GM13976 (cell line): ENCODE data around the gene MEMO1.
"Not testable (repeated sequence)": the region's sequence is repeated elsewhere in the genome, so short reads cannot be mapped to it uniquely, and the experiment has no call there.

Experiments used
- DNase-seq: peaks from one replicate; pipeline ENCODE4 v3.0.0; 2012; ENCODE audit warnings: low spot score
- in situ Hi-C: fragments of 300-500 bp; cut with MboI; formaldehyde crosslinking; loops from one replicate; pipeline ENCODE4 v1.12.0; 2022; ENCODE audit warnings: low sequenced_read_pairs, mixed read lengths, inconsistent platforms; ENCODE audit not compliant: unreplicated experiment
- TF ChIP-seq, protein P1 (sequence below): IDR thresholded peaks from 2 replicates; pipeline ENCODE4 v1.5.1; 2012; ENCODE audit warnings: borderline replicate concordance, mild to moderate bottlenecking; ENCODE audit not compliant: insufficient read depth; ENCODE audit errors: extremely low read depth, missing control alignments, control extremely low read depth

MEMO1 gene

DNA sequence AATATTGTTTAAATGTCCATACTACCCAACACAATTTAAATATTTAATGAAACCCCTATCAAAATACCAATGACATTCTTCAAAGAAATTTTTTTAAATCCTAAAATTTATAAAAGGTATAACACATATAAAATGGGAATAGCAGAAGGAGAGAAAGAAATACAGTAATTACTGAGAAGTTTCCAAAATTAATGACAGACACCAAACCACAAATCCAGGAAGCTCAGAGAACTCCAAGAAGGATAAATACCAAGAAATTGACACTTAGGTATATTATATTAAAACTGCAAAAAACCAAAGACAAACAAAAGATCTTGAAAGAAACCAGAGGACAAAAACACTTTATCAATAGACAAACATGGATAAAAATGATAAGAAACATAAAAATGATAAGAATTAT is 101.1 kb downstream of the MEMO1 start:
- TF ChIP-seq, protein P1, sequence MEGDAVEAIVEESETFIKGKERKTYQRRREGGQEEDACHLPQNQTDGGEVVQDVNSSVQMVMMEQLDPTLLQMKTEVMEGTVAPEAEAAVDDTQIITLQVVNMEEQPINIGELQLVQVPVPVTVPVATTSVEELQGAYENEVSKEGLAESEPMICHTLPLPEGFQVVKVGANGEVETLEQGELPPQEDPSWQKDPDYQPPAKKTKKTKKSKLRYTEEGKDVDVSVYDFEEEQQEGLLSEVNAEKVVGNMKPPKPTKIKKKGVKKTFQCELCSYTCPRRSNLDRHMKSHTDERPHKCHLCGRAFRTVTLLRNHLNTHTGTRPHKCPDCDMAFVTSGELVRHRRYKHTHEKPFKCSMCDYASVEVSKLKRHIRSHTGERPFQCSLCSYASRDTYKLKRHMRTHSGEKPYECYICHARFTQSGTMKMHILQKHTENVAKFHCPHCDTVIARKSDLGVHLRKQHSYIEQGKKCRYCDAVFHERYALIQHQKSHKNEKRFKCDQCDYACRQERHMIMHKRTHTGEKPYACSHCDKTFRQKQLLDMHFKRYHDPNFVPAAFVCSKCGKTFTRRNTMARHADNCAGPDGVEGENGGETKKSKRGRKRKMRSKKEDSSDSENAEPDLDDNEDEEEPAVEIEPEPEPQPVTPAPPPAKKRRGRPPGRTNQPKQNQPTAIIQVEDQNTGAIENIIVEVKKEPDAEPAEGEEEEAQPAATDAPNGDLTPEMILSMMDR: no peak
- no peak for DNase-seq
- in situ Hi-C loops: no loop called here

GRCh38 chr2:31907491-31907890 is 103.3 kb downstream of the MEMO1 start:
- DNase-seq, in situ Hi-C loops: not testable (repeated sequence)

DNA sequence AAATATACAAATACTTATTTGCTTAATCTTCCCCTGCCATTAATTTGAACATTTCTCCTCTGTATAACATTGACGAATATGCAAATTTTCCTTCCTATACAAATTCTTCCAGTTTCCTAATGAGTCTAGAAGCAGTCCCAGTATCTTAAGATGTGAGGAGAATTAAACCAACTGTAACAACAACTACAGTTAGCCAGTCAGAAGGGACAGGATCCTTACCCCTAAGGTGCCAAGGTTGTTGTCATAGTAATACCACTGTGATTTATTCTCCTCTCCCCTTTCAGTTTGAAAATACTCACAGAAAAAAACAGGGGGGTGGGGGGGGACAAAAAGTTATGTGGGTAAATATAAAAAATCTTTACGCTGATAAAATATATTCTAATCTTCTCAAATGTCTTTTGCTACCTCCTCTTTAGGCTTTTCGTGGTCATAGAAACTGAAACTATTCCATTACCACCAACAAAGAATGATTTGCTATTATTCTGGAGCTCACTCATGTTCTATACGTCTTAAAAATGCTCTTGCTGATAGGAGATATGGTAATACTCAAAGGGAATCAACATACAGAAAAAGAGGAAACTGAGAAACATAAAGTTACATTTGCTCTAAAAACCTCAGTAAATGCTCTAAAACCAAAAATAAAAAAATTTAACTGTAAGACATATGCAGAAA is 107.6 kb downstream of the MEMO1 start:
- TF ChIP-seq, protein P1: no peak
- in situ Hi-C loops: no loop called here
- DNase-seq: no peak

GRCh38 chr2:31901900-31902299 is 108.9 kb downstream of the MEMO1 start:
- in situ Hi-C loops: no loop called here
- TF ChIP-seq, protein P1: no peak

DNA sequence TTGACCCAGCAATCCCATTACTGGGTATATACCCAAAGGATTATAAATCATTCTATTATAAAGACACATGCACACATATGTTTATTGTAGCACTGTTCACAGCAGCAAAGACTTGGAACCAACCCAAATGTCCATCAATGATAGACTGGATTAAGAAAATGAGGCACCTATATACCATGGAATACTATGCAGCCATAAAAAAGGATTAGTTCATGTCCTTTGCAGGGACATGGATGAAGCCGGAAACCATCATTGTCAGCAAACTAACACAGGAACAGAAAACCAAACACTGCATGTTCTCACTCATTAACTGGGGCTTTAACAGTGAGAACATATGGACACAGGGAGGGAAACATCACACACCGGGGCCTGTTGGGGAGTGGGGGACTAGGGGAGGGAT is 110.7 kb downstream of the MEMO1 start:
- in situ Hi-C loops, DNase-seq: not testable (repeated sequence)

More at GRCh38 chr2:31901900-31902299, 108.9 kb downstream of the MEMO1 start:
- DNase-seq: no peak

DNA sequence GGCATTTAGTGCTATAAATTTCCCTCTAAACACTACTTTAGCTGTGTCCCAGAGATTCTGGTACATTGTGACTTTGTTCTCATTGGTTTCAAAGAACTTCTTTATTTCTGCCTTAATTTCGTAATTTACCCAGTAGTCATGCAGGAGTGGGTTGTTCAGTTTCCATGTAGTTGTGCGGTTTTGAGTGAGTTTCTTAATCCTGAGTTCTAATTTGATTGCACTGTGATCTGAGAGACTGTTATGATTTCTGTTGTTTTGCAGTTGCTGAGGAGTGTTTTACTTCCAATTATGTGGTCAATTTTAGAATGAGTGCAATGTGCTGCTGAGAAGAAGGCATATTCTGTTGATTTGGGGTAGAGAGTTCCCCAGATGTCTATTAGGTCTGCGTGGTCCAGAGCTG is 112.5 kb downstream of the MEMO1 start:
- DNase-seq, in situ Hi-C loops: not testable (repeated sequence)

DNA sequence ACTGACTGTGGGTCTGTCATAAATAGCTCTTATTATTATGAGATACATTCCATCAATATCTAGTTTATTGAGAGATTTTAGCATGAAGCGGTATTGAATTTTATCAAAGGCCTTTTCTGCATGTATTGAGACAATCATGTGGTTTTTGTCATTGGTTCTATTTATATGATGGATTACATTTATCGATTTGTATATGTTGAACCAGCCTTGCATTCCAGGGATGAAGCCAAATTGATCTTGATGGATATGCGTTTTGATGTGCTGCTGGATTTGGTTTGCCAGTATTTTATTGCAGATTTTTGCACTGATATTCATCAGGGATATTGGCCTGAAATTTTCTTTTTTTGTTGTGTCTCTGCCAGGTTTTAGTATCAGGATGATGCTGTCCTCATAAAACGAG is 113.5 kb downstream of the MEMO1 start:
- in situ Hi-C loops: not testable (repeated sequence)

DNA sequence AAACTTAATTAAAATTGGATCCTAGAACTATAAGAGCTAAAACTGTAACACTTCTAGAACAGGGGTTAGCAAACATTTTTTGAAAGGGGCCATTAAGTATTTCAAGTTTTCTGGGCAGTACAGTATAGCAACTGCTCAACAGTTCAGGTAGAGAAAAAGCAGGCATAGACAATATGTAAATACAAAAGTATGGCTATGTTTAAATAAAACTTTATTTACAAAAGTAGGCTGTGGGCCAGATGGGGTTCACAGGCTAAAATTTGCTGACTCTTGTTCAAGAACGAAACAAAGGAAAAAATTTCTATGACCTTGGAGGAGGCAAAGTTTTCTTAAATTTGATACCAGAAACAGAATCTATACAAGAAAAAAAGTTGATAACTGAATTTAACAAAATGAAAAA is 114.5 kb downstream of the MEMO1 start:
- in situ Hi-C loops: no loop called here
- TF ChIP-seq, protein P1: no peak
- no peak for DNase-seq

More for the DNA sequence above, 113.5 kb downstream of the MEMO1 start:
- not testable (repeated sequence) for DNase-seq

DNA sequence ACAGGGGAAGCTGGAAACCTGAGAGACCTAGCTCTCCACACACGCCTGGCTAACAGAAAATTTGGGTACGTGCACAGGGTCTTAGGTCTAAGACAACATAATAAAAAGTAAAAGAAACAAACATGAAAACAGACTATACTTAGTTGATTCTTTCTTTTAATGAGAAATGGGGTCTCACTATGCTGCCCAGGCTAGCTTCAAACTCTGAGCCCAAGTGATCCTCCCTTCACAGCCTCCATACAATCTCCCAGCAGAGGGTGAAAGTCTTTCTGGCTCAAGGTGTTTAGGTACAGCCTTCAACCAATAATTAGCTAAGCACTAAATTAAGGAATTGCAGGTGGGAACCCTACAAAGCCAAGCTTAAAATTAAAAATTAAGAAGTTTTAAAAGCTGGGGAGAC is 116.2 kb downstream of the MEMO1 start:
- TF ChIP-seq, protein P1: no peak
- in situ Hi-C loops: no loop called here
- no peak for DNase-seq
